BE2C (cell line): ENCODE data around the gene CPT1B.

ENCODE experiments used
- DNase-seq: peaks from one replicate; pipeline ENCODE4 v3.0.0-alpha.2; 2020
- H3K27me3 ChIP-seq: fragments of 250-450 bp; sonication (Bioruptor Pico); 2 replicates; pipeline ENCODE4 v1.5.1; 2020; ENCODE audit warnings: mild to moderate bottlenecking
- H3K36me3 ChIP-seq: fragments of 250-450 bp; sonication (Bioruptor Pico); 2 replicates; pipeline ENCODE4 v1.5.1; 2020; ENCODE audit warnings: mild to moderate bottlenecking
- H3K4me1 ChIP-seq: fragments of 250-450 bp; sonication (Bioruptor Pico); 2 replicates; pipeline ENCODE4 v1.5.1; 2020
- H3K4me3 ChIP-seq: 2 replicates; pipeline ENCODE4 v1.5.1; 2011; ENCODE audit warnings: low read depth, low read length
- H3K9me3 ChIP-seq: fragments of 250-450 bp; sonication (Bioruptor Pico); 2 replicates; pipeline ENCODE4 v1.5.1; 2020
- CTCF ChIP-seq: IDR thresholded peaks from 2 replicates; pipeline ENCODE4 v1.5.1; 2012; ENCODE audit warnings: mild to moderate bottlenecking, low read depth, low read length

Gene CPT1B

GRCh38 chr22:50529897-50530579 lies 48.2 kb downstream of the CPT1B start, which contains the start of gene TYMP:
Gene TYMP (minus strand): TSS chr22:50530012. CDS start chr22:50529709, 303 bp downstream.
- H3K27me3 ChIP-seq, result peaks cover 47% of the 10 kb centered on the region
- DNase-seq, result no peak
- H3K4me1 ChIP-seq, result peaks cover 12% of the 10 kb centered on the region; the same call in 1 of the 2 replicates
- no peak for TF ChIP-seq CTCF
- H3K9me3 ChIP-seq, result peaks cover 5% of the 10 kb centered on the region; the same call in 1 of the 2 replicates
- H3K36me3 ChIP-seq, result no peaks in the 10 kb centered on the region
- H3K4me3 ChIP-seq, result no peak within 1 kb of the TSS

GRCh38 chr22:50529416-50529896 lies 48.8 kb downstream of the CPT1B start:
- H3K9me3 ChIP-seq, result peaks cover 5% of the 10 kb centered on the region; the same call in 1 of the 2 replicates
- no peak for DNase-seq
- H3K36me3 ChIP-seq, result no peaks in the 10 kb centered on the region
- peaks cover 12% of the 10 kb centered on the region; the same call in 1 of the 2 replicates for H3K4me1 ChIP-seq
- H3K27me3 ChIP-seq, result peaks cover 47% of the 10 kb centered on the region
- TF ChIP-seq CTCF, result no peak
- no peak overlapping the region for H3K4me3 ChIP-seq

GRCh38 chr22:50528682-50529415 lies 49.4 kb downstream of the CPT1B start:
- TF ChIP-seq CTCF, result no peak
- no peak overlapping the region for H3K4me3 ChIP-seq
- peaks cover 47% of the 10 kb centered on the region for H3K27me3 ChIP-seq
- H3K36me3 ChIP-seq, result peaks cover 2% of the 10 kb centered on the region
- peaks cover 5% of the 10 kb centered on the region; the same call in 1 of the 2 replicates for H3K9me3 ChIP-seq
- peaks cover 12% of the 10 kb centered on the region for H3K4me1 ChIP-seq
- no peak for DNase-seq

- TF ChIP-seq CTCF, result no peak
- peaks cover 40% of the 10 kb centered on the region for H3K27me3 ChIP-seq
- no peak for DNase-seq
- H3K4me3 ChIP-seq, result no peak overlapping the region
- H3K4me1 ChIP-seq, result peaks cover 17% of the 10 kb centered on the region
- H3K9me3 ChIP-seq, result peaks cover 5% of the 10 kb centered on the region; the same call in 1 of the 2 replicates
- H3K36me3 ChIP-seq, result peaks cover 10% of the 10 kb centered on the region
Observed at GRCh38 chr22:50527921-50528681, 50.1 kb downstream of the CPT1B start.

- peaks cover 17% of the 10 kb centered on the region for H3K36me3 ChIP-seq
- H3K4me1 ChIP-seq, result peaks cover 17% of the 10 kb centered on the region
- DNase-seq, result peak; percentile 66
- H3K27me3 ChIP-seq, result peaks cover 30% of the 10 kb centered on the region
- peak overlapping the region; percentile 85 for H3K4me3 ChIP-seq
- TF ChIP-seq CTCF, result no peak
- H3K9me3 ChIP-seq, result peaks cover 5% of the 10 kb centered on the region; the same call in 1 of the 2 replicates
Observed at GRCh38 chr22:50526834-50527801, 51.1 kb downstream of the CPT1B start.
